Peyer's patch (tissue), 4 donors: Measurements from ENCODE around the gene NDUFB10. TPM values are rescaled to one million over a fixed set of nuclear protein-coding genes. Genes with fewer than 3 reads are reported as not detected.
A peak's percentile ranks its signal among the peaks of the same experiment; 100 is the strongest.

Experiments used
- DNase-seq, 3 donors: peaks; one replicate each; pipeline ENCODE4 v3.0.0-alpha.2; 2017 to 2019
- H3K27ac ChIP-seq, 4 donors: fragments of 200-600 bp; sonication (generic); one replicate each; pipeline ENCODE4 v1.5.1; 2016 to 2019
- H3K27me3 ChIP-seq, 2 donors: fragments of 200-600 bp; sonication (generic); one replicate each; pipeline ENCODE4 v1.5.1; 2019
- H3K36me3 ChIP-seq, 3 donors: fragments of 200-600 bp; sonication (generic); one replicate each; pipeline ENCODE4 v1.5.1; 2016 to 2019
- H3K4me1 ChIP-seq, 4 donors: fragments of 200-600 bp; sonication (generic); one replicate each; pipeline ENCODE4 v1.5.1; 2016 to 2019
- H3K4me3 ChIP-seq, 4 donors: fragments of 200-600 bp; sonication (generic); 1 replicate in 3 of 4; 2 replicates in 1 of 4; pipeline ENCODE4 v1.5.1; 2016 to 2019; ENCODE audit warnings: mild to moderate bottlenecking in 1 of 4
- H3K9me3 ChIP-seq, 4 donors: fragments of 200-600 bp; sonication (generic); one replicate each; pipeline ENCODE4 v1.5.1; 2016 to 2019; ENCODE audit warnings: mild to moderate bottlenecking in 1 of 4
- CTCF ChIP-seq, 6 experiments: fragments of 450-650 bp in 4 of 6; fragments of 200-600 bp in 2 of 6; sonication (generic) in 1 of 6; IDR thresholded peaks; one replicate each; pipeline ENCODE4 v1.5.1; 2017 to 2019; ENCODE audit warnings: antibody characterized with exemption in 6 of 6, mild to moderate bottlenecking in 3 of 6, moderate library complexity in 1 of 6
- POLR2A ChIP-seq, 2 donors: fragments of 450-650 bp; IDR thresholded peaks; one replicate each; pipeline ENCODE4 v1.5.1; 2017; ENCODE audit warnings: antibody characterized with exemption in 2 of 2, mild to moderate bottlenecking in 2 of 2, moderate library complexity in 2 of 2
- total RNA-seq, 4 donors: library from RNA; depleted of rRNA; stranded (reverse); fragments of >200 nt; gene quantifications; one replicate each; pipeline ENCODE4 v1.1.0, GENCODE V29; 2016

Gene NDUFB10
- total RNA-seq, 4 donors from 2014 or later: 55.3 to 373 (median 236) TPM

GRCh38 chr16:1975432-1976215 lies 16.3 kb downstream of the NDUFB10 start:
- TF ChIP-seq CTCF (IDR thresholded peaks at IDR 0.05) (no peak), POLR2A (IDR thresholded peaks at IDR 0.05) (no peak)
- no peaks in the 10 kb centered on the region for H3K27me3 ChIP-seq
- H3K4me3 ChIP-seq: no peak overlapping the region
- peaks cover 0 to 47% (median 0%) of the 10 kb centered on the region in 3 donors for H3K36me3 ChIP-seq
- H3K4me1 ChIP-seq: peaks cover 3 to 38% (median 15%) of the 10 kb centered on the region in 4 donors
- no peak overlapping the region for H3K27ac ChIP-seq
- no peak for DNase-seq
- no peaks in the 10 kb centered on the region for H3K9me3 ChIP-seq

DNA sequence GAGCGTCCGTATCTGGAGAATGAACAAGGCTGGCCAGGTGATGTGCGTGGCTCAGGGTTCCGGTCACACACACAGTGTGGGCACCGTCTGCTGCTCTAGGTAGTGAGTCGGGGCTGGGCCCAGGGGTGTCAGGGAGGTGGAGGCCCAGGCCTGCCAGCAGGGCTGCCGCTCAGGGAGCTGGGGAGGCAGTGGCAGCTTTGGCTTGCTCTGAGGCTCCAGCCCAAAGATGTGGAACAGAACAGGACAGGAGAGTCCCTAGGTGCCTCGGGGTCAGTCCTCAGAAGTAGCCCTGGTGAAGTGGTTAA lies 16.8 kb downstream of the NDUFB10 start:
- H3K27me3 ChIP-seq: no peaks in the 10 kb centered on the region
- H3K36me3 ChIP-seq: peaks cover 0 to 47% (median 0%) of the 10 kb centered on the region in 3 donors
- peaks cover 3 to 38% (median 13%) of the 10 kb centered on the region in 4 donors for H3K4me1 ChIP-seq
- H3K27ac ChIP-seq: no peak overlapping the region
- no peak for TF ChIP-seq POLR2A (IDR thresholded peaks at IDR 0.05)
- no peak for TF ChIP-seq CTCF (IDR thresholded peaks at IDR 0.05)
- H3K4me3 ChIP-seq: no peak overlapping the region
- H3K9me3 ChIP-seq: no peaks in the 10 kb centered on the region
- no peak for DNase-seq

DNA sequence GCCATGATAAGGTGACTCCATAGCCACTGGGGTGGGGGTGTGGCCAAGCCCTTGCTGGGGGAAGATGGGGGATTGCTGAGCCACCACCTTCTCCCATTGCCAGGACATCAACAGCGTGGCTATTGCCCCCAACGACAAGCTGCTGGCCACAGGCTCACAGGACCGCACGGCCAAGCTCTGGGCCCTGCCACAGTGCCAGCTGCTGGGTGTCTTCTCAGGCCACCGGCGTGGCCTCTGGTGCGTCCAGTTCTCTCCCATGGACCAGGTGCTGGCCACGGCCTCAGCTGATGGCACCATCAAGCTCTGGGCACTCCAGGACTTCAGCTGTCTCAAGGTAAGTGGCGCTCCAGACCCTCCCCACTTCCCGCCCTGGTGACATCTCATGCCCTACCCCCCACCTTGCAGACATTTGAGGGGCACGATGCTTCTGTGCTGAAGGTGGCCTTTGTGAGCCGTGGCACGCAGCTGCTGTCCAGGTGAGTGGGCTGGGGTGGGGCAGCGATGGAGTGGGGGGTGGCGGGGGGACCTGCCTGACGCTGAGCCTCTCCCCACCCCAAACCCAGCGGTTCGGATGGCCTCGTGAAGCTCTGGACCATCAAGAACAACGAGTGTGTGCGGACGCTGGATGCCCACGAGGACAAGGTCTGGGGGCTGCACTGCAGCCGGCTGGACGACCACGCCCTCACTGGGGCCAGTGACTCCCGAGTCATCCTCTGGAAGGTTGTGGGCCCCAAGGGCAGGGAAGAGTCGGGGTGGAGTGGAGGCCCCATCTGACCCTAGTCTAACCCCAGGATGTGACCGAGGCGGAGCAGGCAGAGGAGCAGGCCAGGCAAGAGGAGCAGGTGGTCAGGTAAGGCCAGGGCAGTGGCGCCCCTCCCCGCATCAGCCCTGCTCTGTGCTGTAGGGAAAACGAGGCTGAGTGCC lies 17.9 kb downstream of the NDUFB10 start:
- Histone ChIP-seq H3K27ac (no peak overlapping the region), H3K36me3 (peaks cover 0 to 47% (median 0%) of the 10 kb centered on the region in 3 donors), H3K4me1 (peaks cover 3 to 45% (median 11%) of the 10 kb centered on the region in 4 donors), H3K4me3 (no peak overlapping the region), H3K27me3 (no peaks in the 10 kb centered on the region), H3K9me3 (no peaks in the 10 kb centered on the region)
- no peak for TF ChIP-seq CTCF (IDR thresholded peaks at IDR 0.05)
- no peak for TF ChIP-seq POLR2A (IDR thresholded peaks at IDR 0.05)
- no peak for DNase-seq

DNA sequence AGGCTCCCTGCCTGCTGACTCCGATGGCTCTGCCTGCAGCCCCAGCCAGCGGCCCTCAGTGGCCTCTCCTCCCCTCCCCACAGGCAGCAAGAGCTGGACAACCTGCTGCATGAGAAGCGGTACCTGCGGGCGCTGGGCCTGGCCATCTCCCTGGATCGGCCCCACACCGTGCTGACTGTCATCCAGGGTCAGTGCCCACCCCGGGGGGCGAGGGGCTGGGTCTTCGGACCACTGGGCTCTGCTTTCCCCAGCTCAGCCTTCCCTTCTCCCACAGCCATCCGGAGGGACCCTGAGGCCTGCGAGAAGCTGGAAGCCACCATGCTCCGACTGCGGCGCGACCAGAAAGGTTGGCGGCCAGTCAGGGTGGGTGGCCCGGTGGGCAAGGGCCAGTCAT lies 18.5 kb downstream of the NDUFB10 start:
- Histone ChIP-seq H3K4me1 (peaks cover under 1 to 46% (median 5%) of the 10 kb centered on the region in 4 donors), H3K4me3 (no peak overlapping the region), H3K27me3 (no peaks in the 10 kb centered on the region), H3K27ac (no peak overlapping the region), H3K9me3 (no peaks in the 10 kb centered on the region), H3K36me3 (peaks cover 0 to 47% (median 0%) of the 10 kb centered on the region in 3 donors)
- DNase-seq: no peak
- no peak for TF ChIP-seq POLR2A (IDR thresholded peaks at IDR 0.05)

DNA sequence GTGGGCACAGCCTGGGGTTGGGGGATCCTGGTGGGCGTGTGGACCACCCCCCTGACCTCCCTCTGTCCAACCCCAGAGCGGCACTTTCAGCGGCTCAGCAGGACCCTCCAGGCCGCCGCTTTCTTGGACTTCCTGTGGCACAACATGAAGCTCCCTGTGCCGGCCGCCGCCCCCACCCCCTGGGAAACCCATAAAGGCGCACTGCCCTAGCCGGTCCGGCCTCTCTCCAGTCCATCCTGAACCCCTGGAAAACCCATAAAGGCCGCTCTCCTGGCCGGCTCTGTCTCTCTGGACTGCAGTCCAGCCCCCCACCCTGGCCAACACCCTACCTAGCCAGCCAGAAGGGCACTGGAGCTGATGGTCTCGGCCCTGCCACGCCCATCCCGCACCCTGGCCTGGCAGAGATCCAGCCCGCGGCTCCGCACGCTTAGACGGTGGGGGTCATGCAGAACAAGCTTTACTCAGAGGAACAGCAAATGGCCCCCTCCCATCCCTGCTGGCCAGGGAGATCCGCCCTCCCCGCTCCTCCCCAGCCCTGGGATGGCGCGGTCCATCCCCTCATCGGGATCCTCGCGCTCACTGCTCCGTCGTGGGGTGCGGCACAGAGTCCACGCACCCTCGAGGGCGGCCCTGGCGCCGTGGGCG lies 19.3 kb downstream of the NDUFB10 start:
- peaks cover 0 to 46% (median 6%) of the 10 kb centered on the region in 4 donors for H3K4me1 ChIP-seq
- H3K27ac ChIP-seq: peak overlapping the region in 3 of 4 donors; percentile 77 to 88 (median 88)
- peak overlapping the region in 3 of 4 donors; percentile 21 to 72 (median 61) for H3K4me3 ChIP-seq
- peak in 1 of 3 donors; percentile 57 for DNase-seq
- peaks cover 0 to 47% (median 0%) of the 10 kb centered on the region in 3 donors for H3K36me3 ChIP-seq
- H3K27me3 ChIP-seq: no peaks in the 10 kb centered on the region
- TF ChIP-seq CTCF (IDR thresholded peaks at IDR 0.05): no peak
- TF ChIP-seq POLR2A (IDR thresholded peaks at IDR 0.05): no peak
- H3K9me3 ChIP-seq: no peaks in the 10 kb centered on the region
